ENCODE results near the gene ZFR. TPM values are rescaled to one million over a fixed set of nuclear protein-coding genes. Genes with fewer than 3 reads are reported as not detected.
"Not testable (repeated sequence)": the region's sequence is repeated elsewhere in the genome, so short reads cannot be mapped to it uniquely, and the experiment has no call there.

ZFR gene
- polyA plus RNA-seq, 3 donors: 29.8 to 81.8 (median 62.3) TPM

GRCh38 chr5:32315221-32316014 lies 129.1 kb downstream of the ZFR start:
- Mint-ChIP-seq H3K27ac (no peak overlapping the region), H3K36me3 (peaks cover 0 to 6% of the 10 kb centered on the region in 2 donors), H3K9me3 (peaks cover 0 to 4% (median 0%) of the 10 kb centered on the region in 7 donors), H3K4me1 (peaks cover 15% of the 10 kb centered on the region), H3K27me3 (ENCODE audit: low read depth in 3 of 3) (peaks cover 0 to 4% (median 2%) of the 10 kb centered on the region in 3 donors), H3K4me3 (no peak overlapping the region)
- Histone ChIP-seq H4K20me1 (ENCODE audit: insufficient read depth, low read length) (peaks cover 2% of the 10 kb centered on the region), H3K36me3 (replicated peaks in 1 of 2; ENCODE audit: control insufficient read depth in 1 of 2, insufficient read depth in 2 of 2, low read length in 2 of 2) (no peaks in the 10 kb centered on the region), H2AFZ (ENCODE audit: insufficient read depth, low read depth, low read length, poor library complexity, severe bottlenecking) (no peak overlapping the region), H3K4me2 (replicated peaks; ENCODE audit: extremely low read depth, low read length, poor library complexity, severe bottlenecking) (no peak overlapping the region), H3K27ac (ENCODE audit: low read depth in 1 of 2, low read length in 2 of 2) (no peak overlapping the region), H3K79me2 (ENCODE audit: insufficient read depth, low read length) (peaks cover 21% of the 10 kb centered on the region), H3K9ac (ENCODE audit: insufficient read depth, low read length, poor library complexity, severe bottlenecking) (no peak overlapping the region), H3K27me3 (ENCODE audit: control insufficient read depth in 2 of 2, insufficient read depth in 2 of 2, low read length in 2 of 2) (no peaks in the 10 kb centered on the region), H3K4me1 (ENCODE audit: control insufficient read depth in 1 of 2, insufficient read depth in 2 of 2, low read length in 2 of 2) (peaks cover 16 to 19% of the 10 kb centered on the region in 2 donors), H3K9me3 (replicated peaks in 1 of 2; ENCODE audit: control insufficient read depth in 1 of 2, insufficient read depth in 1 of 2, low read length in 2 of 2) (peaks cover 0 to 4% of the 10 kb centered on the region in 2 donors), H3K4me3 (replicated peaks in 1 of 3; ENCODE audit: low read depth in 2 of 3, low read length in 3 of 3) (no peak overlapping the region)
- WGBS (ENCODE audit: insufficient coverage): 100% methylated on average over 2 of the region's 8 CpGs
- TF ChIP-seq CTCF (IDR thresholded peaks at IDR 0.05): no peak
- DNase-seq: no peak
- intact Hi-C loops (cut with micrococcal nuclease): loop anchor here in 1 of 2 donors (10.0 kb wide), 1 partner anchor 81 kb away; no protein-coding TSS in a partner anchor

GRCh38 chr5:32314658-32315057 lies 129.9 kb downstream of the ZFR start:
- H3K4me3 Mint-ChIP-seq: no peak overlapping the region
- no peaks in the 10 kb centered on the region for H3K36me3 ChIP-seq (replicated peaks in 1 of 2; ENCODE audit: control insufficient read depth in 1 of 2, insufficient read depth in 2 of 2, low read length in 2 of 2)
- H3K27ac Mint-ChIP-seq: no peak overlapping the region
- peaks cover 0 to 4% (median 2%) of the 10 kb centered on the region in 3 donors for H3K27me3 Mint-ChIP-seq (ENCODE audit: low read depth in 3 of 3)
- no peak for DNase-seq
- no peak overlapping the region for H3K4me2 ChIP-seq (replicated peaks; ENCODE audit: extremely low read depth, low read length, poor library complexity, severe bottlenecking)
- no peaks in the 10 kb centered on the region for H3K9me3 ChIP-seq (replicated peaks in 1 of 2; ENCODE audit: control insufficient read depth in 1 of 2, insufficient read depth in 1 of 2, low read length in 2 of 2)
- H2AFZ ChIP-seq (ENCODE audit: insufficient read depth, low read depth, low read length, poor library complexity, severe bottlenecking): no peak overlapping the region
- peaks cover 24 to 26% of the 10 kb centered on the region in 2 donors for H3K4me1 ChIP-seq (ENCODE audit: control insufficient read depth in 1 of 2, insufficient read depth in 2 of 2, low read length in 2 of 2)
- 100% methylated on average over 3 of the region's 5 CpGs for WGBS (ENCODE audit: insufficient coverage)
- H3K27me3 ChIP-seq (ENCODE audit: control insufficient read depth in 2 of 2, insufficient read depth in 2 of 2, low read length in 2 of 2): no peaks in the 10 kb centered on the region
- no peak for TF ChIP-seq CTCF (IDR thresholded peaks at IDR 0.05)
- no peak overlapping the region for H3K9ac ChIP-seq (ENCODE audit: insufficient read depth, low read length, poor library complexity, severe bottlenecking)
- peaks cover 7% of the 10 kb centered on the region for H4K20me1 ChIP-seq (ENCODE audit: insufficient read depth, low read length)
- no peak overlapping the region for H3K4me3 ChIP-seq (replicated peaks in 1 of 3; ENCODE audit: low read depth in 2 of 3, low read length in 3 of 3)
- peaks cover 27% of the 10 kb centered on the region for H3K79me2 ChIP-seq (ENCODE audit: insufficient read depth, low read length)
- intact Hi-C loops (cut with micrococcal nuclease): loop anchor here (5.0 to 10.0 kb wide), 3 partner anchors 80 to 142 kb away; partner anchors contain the start of gene GOLPH3 (in 1 of the 2)
- H3K9me3 Mint-ChIP-seq: peaks cover 0 to 3% (median 0%) of the 10 kb centered on the region in 7 donors
- H3K4me1 Mint-ChIP-seq: peaks cover 23% of the 10 kb centered on the region
- H3K27ac ChIP-seq (ENCODE audit: low read depth in 1 of 2, low read length in 2 of 2): no peak overlapping the region
- peaks cover 0 to 6% of the 10 kb centered on the region in 2 donors for H3K36me3 Mint-ChIP-seq

GRCh38 chr5:32314152-32314488 lies 130.4 kb downstream of the ZFR start:
- peaks cover 28% of the 10 kb centered on the region for H3K4me1 Mint-ChIP-seq
- not testable (repeated sequence) for H3K27me3 Mint-ChIP-seq (ENCODE audit: low read depth in 3 of 3); H3K36me3 Mint-ChIP-seq; H3K9ac ChIP-seq (ENCODE audit: insufficient read depth, low read length, poor library complexity, severe bottlenecking); H2AFZ ChIP-seq (ENCODE audit: insufficient read depth, low read depth, low read length, poor library complexity, severe bottlenecking); H3K9me3 ChIP-seq (replicated peaks in 1 of 2; ENCODE audit: control insufficient read depth in 1 of 2, insufficient read depth in 1 of 2, low read length in 2 of 2); H3K4me2 ChIP-seq (replicated peaks; ENCODE audit: extremely low read depth, low read length, poor library complexity, severe bottlenecking); DNase-seq; H3K9me3 Mint-ChIP-seq; H4K20me1 ChIP-seq (ENCODE audit: insufficient read depth, low read length); H3K27me3 ChIP-seq (ENCODE audit: control insufficient read depth in 2 of 2, insufficient read depth in 2 of 2, low read length in 2 of 2); H3K36me3 ChIP-seq (replicated peaks in 1 of 2; ENCODE audit: control insufficient read depth in 1 of 2, insufficient read depth in 2 of 2, low read length in 2 of 2); H3K27ac Mint-ChIP-seq; H3K4me3 ChIP-seq (replicated peaks in 1 of 3; ENCODE audit: low read depth in 2 of 3, low read length in 3 of 3); H3K27ac ChIP-seq (ENCODE audit: low read depth in 1 of 2, low read length in 2 of 2)
- intact Hi-C loops (cut with micrococcal nuclease): loop anchor here (5.0 to 10.0 kb wide), 3 partner anchors 79 to 142 kb away; partner anchors contain the start of gene GOLPH3 (in 1 of the 2)
- Histone ChIP-seq H3K79me2 (ENCODE audit: insufficient read depth, low read length) (peaks cover 31% of the 10 kb centered on the region), H3K4me1 (ENCODE audit: control insufficient read depth in 1 of 2, insufficient read depth in 2 of 2, low read length in 2 of 2) (peaks cover 28 to 32% of the 10 kb centered on the region in 2 donors)
- peak overlapping the region in 1 of 2 donors; percentile 27 for H3K4me3 Mint-ChIP-seq
- 100% methylated on average over 4 of the region's 10 CpGs for WGBS (ENCODE audit: insufficient coverage)

Data from CD14-positive monocyte (primary cell).